ENCODE data around the gene FSCN2. TPM values are rescaled to one million over a fixed set of nuclear protein-coding genes. Genes with fewer than 3 reads are reported as not detected.

The FSCN2 gene
- total and polyA plus RNA-seq, 9 donors: 1.7 to 4.8 (median 2.6) TPM

DNA sequence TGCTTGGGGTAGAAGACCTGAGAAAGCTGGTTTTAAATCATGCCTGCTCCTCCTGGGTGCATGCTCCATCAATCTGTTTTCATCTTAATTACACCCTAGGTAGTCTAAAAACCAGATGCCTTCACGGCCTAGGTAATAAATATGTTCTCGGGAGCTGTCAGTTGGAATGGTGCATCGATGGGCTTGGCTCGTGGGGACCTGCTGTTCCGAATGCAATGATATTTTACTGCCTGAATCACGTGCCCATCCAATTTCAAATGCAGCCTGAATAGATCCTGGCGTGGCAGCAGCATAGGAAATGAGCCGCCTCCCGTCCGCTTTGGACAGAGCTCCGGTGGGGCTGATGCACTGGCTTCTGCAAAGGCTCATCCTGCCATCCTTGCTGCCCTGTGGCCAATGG lies 42.8 kb downstream of the FSCN2 start:
- no peak overlapping the region for H3K4me3 ChIP-seq (ENCODE audit: low read length)
- no peak overlapping the region for H3K27ac ChIP-seq (ENCODE audit: low read length)
- 53% methylated on average over 9 of the region's 11 CpGs for WGBS (ENCODE audit: insufficient coverage)
- no peaks in the 10 kb centered on the region for H3K9me3 ChIP-seq (replicated peaks; ENCODE audit: control insufficient read depth, low read depth, low read length)
- no peaks in the 10 kb centered on the region for H3K27me3 ChIP-seq (ENCODE audit: control insufficient read depth, insufficient read depth, low read length)
- H3K36me3 ChIP-seq (ENCODE audit: control insufficient read depth, insufficient read depth, low read length): peaks cover 75% of the 10 kb centered on the region
- H3K4me1 ChIP-seq (ENCODE audit: control insufficient read depth, insufficient read depth, low read length): peaks cover 24% of the 10 kb centered on the region
- DNase-seq: peak; percentile 34

- no peaks in the 10 kb centered on the region for H3K9me3 ChIP-seq (replicated peaks; ENCODE audit: control insufficient read depth, low read depth, low read length)
- WGBS (ENCODE audit: insufficient coverage): 88% methylated on average over 7 of the region's 12 CpGs
- peaks cover 71% of the 10 kb centered on the region for H3K36me3 ChIP-seq (ENCODE audit: control insufficient read depth, insufficient read depth, low read length)
Observed at GRCh38 chr17:81572563-81573168, 44.5 kb downstream of the FSCN2 start.

DNA sequence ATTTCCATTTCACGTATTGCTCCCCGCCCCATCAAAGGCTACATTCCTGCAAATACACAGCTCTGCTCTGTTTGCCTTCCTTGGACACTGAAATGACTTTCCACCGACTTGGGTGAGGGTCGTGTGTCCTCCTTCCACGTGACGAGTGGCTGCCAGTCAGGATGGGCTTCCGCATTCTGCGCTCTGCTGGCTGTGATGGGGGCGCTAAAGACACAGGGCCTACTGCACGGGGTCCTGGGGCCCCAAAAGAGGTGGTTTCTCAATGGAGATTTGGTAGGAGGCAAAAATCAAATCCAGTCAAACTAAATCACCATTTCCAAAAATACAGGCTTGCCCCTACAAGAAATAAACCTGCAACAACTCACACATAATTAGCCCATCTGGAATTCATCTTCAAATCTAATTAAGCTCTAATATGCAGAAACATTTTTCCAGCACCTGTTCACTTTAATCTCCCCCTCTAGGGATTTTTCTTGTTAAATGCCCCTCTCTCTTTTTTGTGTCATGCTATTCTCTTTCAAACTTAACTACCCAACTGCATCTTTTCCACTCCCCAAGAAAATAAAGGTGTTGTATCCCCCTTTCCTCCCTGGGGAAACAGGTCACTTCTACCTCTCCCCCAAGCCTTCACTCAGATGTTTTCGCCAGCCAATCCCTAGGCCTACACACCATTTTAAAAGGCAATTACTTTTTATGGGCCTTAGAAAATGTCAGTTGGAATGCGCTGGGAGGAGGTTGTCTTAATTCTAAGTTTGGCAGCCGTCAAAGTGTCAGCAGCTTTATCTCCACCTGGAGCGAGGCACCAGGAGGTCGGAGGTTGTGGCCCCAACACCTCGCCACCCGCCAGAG lies 45.8 kb downstream of the FSCN2 start:
- no peaks in the 10 kb centered on the region for H3K9me3 ChIP-seq (replicated peaks; ENCODE audit: control insufficient read depth, low read depth, low read length)
- H3K4me1 ChIP-seq (ENCODE audit: control insufficient read depth, insufficient read depth, low read length): peaks cover 11% of the 10 kb centered on the region
- peaks cover 68% of the 10 kb centered on the region for H3K36me3 ChIP-seq (ENCODE audit: control insufficient read depth, insufficient read depth, low read length)
- H3K27me3 ChIP-seq (ENCODE audit: control insufficient read depth, insufficient read depth, low read length): no peaks in the 10 kb centered on the region
- 59% methylated on average over 13 of the region's 17 CpGs for WGBS (ENCODE audit: insufficient coverage)
- no peak overlapping the region for H3K4me3 ChIP-seq (ENCODE audit: low read length)
- no peak overlapping the region for H3K27ac ChIP-seq (ENCODE audit: low read length)
- DNase-seq: no peak

More at GRCh38 chr17:81572563-81573168, 44.5 kb downstream of the FSCN2 start:
- peaks cover 19% of the 10 kb centered on the region for H3K4me1 ChIP-seq (ENCODE audit: control insufficient read depth, insufficient read depth, low read length)
- DNase-seq: no peak
- H3K4me3 ChIP-seq (ENCODE audit: low read length): no peak overlapping the region
- H3K27ac ChIP-seq (ENCODE audit: low read length): no peak overlapping the region
- H3K27me3 ChIP-seq (ENCODE audit: control insufficient read depth, insufficient read depth, low read length): no peaks in the 10 kb centered on the region

- Histone ChIP-seq H3K4me1 (ENCODE audit: control insufficient read depth, insufficient read depth, low read length) (peaks cover 11% of the 10 kb centered on the region), H3K4me3 (ENCODE audit: low read length) (no peak overlapping the region), H3K36me3 (ENCODE audit: control insufficient read depth, insufficient read depth, low read length) (peaks cover 68% of the 10 kb centered on the region), H3K9me3 (replicated peaks; ENCODE audit: control insufficient read depth, low read depth, low read length) (no peaks in the 10 kb centered on the region), H3K27me3 (ENCODE audit: control insufficient read depth, insufficient read depth, low read length) (no peaks in the 10 kb centered on the region), H3K27ac (ENCODE audit: low read length) (no peak overlapping the region)
- WGBS (ENCODE audit: insufficient coverage): 48% methylated on average over 8 of the region's 8 CpGs
- no peak for DNase-seq
Observed at GRCh38 chr17:81574643-81574956, 46.4 kb downstream of the FSCN2 start.

DNA sequence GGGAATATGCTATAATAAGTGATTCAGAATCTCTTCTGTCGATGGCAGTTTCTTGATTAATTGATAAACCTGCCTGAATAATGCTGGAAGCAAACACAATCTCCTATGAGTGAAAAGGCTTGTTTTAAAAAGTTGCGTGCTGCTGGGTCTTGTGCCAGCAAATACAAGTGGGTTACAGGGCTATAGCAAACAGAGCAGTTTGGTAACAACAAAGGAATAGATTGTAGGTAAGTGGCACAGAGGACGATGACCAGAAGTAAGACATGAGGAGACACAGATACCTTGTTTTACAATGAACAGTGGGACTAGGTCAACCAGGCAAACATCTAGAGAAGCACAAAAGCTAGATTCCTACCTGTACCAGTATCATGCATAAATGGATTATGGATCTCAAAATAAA lies 47.7 kb downstream of the FSCN2 start:
- 80% methylated on average over 2 of the region's 3 CpGs for WGBS (ENCODE audit: insufficient coverage)
- Histone ChIP-seq H3K9me3 (replicated peaks; ENCODE audit: control insufficient read depth, low read depth, low read length) (no peaks in the 10 kb centered on the region), H3K27me3 (ENCODE audit: control insufficient read depth, insufficient read depth, low read length) (no peaks in the 10 kb centered on the region), H3K27ac (ENCODE audit: low read length) (no peak overlapping the region), H3K4me1 (ENCODE audit: control insufficient read depth, insufficient read depth, low read length) (peaks cover 11% of the 10 kb centered on the region), H3K36me3 (ENCODE audit: control insufficient read depth, insufficient read depth, low read length) (peaks cover 68% of the 10 kb centered on the region), H3K4me3 (ENCODE audit: low read length) (no peak overlapping the region)
- DNase-seq: no peak

- Histone ChIP-seq H3K27ac (ENCODE audit: low read length) (no peak overlapping the region), H3K9me3 (replicated peaks; ENCODE audit: control insufficient read depth, low read depth, low read length) (no peaks in the 10 kb centered on the region), H3K36me3 (ENCODE audit: control insufficient read depth, insufficient read depth, low read length) (peaks cover 62% of the 10 kb centered on the region), H3K27me3 (ENCODE audit: control insufficient read depth, insufficient read depth, low read length) (no peaks in the 10 kb centered on the region), H3K4me1 (ENCODE audit: control insufficient read depth, insufficient read depth, low read length) (peaks cover 11% of the 10 kb centered on the region), H3K4me3 (ENCODE audit: low read length) (no peak overlapping the region)
- WGBS (ENCODE audit: insufficient coverage): 49% methylated on average over 12 of the region's 17 CpGs
- no peak for DNase-seq
Observed at GRCh38 chr17:81576621-81577277, 48.6 kb downstream of the FSCN2 start.

GRCh38 chr17:81577278-81578000 lies 49.3 kb downstream of the FSCN2 start:
- WGBS (ENCODE audit: insufficient coverage): 76% methylated on average over 11 of the region's 11 CpGs
- no peak overlapping the region for H3K27ac ChIP-seq (ENCODE audit: low read length)
- H3K4me3 ChIP-seq (ENCODE audit: low read length): no peak overlapping the region
- no peak for DNase-seq
- H3K4me1 ChIP-seq (ENCODE audit: control insufficient read depth, insufficient read depth, low read length): peaks cover 11% of the 10 kb centered on the region
- peaks cover 65% of the 10 kb centered on the region for H3K36me3 ChIP-seq (ENCODE audit: control insufficient read depth, insufficient read depth, low read length)
- H3K9me3 ChIP-seq (replicated peaks; ENCODE audit: control insufficient read depth, low read depth, low read length): no peaks in the 10 kb centered on the region
- H3K27me3 ChIP-seq (ENCODE audit: control insufficient read depth, insufficient read depth, low read length): no peaks in the 10 kb centered on the region

GRCh38 chr17:81578038-81578441 lies 49.9 kb downstream of the FSCN2 start:
- Histone ChIP-seq H3K4me3 (ENCODE audit: low read length) (no peak overlapping the region), H3K4me1 (ENCODE audit: control insufficient read depth, insufficient read depth, low read length) (peaks cover 11% of the 10 kb centered on the region), H3K36me3 (ENCODE audit: control insufficient read depth, insufficient read depth, low read length) (peaks cover 68% of the 10 kb centered on the region), H3K9me3 (replicated peaks; ENCODE audit: control insufficient read depth, low read depth, low read length) (no peaks in the 10 kb centered on the region), H3K27me3 (ENCODE audit: control insufficient read depth, insufficient read depth, low read length) (no peaks in the 10 kb centered on the region), H3K27ac (ENCODE audit: low read length) (no peak overlapping the region)
- DNase-seq: no peak
- WGBS (ENCODE audit: insufficient coverage): 91% methylated on average over 9 of the region's 10 CpGs

DNA sequence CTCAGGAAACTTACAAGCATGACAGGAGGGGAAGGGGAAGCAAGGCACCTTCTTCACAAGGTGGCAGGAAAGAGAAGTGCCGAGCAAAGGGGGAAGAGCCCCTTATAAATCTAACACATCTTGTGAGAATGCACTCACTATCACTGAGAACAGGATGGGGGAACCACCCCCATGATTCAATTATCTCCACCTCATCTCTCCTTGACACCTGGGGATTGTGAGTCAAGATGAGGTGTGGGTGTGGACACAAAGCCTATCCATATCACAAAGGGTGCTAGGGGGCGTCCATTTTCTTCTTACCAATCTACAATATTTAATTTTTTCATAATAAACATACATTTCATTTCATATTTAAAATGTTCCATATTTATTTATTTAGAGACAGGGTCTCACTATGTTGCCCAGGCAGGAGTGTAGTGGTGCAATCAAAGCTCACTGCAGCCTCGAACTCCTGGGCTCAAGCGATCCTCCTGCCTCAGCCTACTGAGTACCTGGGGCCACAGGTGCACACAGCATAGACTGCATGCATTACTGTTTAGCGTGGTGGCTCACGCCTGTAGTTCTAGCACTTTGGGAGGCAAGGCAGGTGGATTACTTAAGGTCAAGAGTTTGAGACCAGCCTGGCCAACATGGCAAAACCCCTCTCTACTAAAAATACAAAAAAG lies 50.5 kb downstream of the FSCN2 start:
- 100% methylated on average over 2 of the region's 6 CpGs for WGBS (ENCODE audit: insufficient coverage)
- H3K4me3 ChIP-seq (ENCODE audit: low read length): no peak overlapping the region
- H3K4me1 ChIP-seq (ENCODE audit: control insufficient read depth, insufficient read depth, low read length): peaks cover 11% of the 10 kb centered on the region
- no peaks in the 10 kb centered on the region for H3K9me3 ChIP-seq (replicated peaks; ENCODE audit: control insufficient read depth, low read depth, low read length)
- peaks cover 71% of the 10 kb centered on the region for H3K36me3 ChIP-seq (ENCODE audit: control insufficient read depth, insufficient read depth, low read length)
- H3K27me3 ChIP-seq (ENCODE audit: control insufficient read depth, insufficient read depth, low read length): no peaks in the 10 kb centered on the region
- DNase-seq: no peak
- H3K27ac ChIP-seq (ENCODE audit: low read length): no peak overlapping the region

All from muscle of leg (tissue), 11 donors.